Measurements from ENCODE around the gene RASSF4.

GRCh38 chr10:44946205-44946604 is 13.4 kb upstream of the RASSF4 start:
- TF ChIP-seq, protein P1, sequence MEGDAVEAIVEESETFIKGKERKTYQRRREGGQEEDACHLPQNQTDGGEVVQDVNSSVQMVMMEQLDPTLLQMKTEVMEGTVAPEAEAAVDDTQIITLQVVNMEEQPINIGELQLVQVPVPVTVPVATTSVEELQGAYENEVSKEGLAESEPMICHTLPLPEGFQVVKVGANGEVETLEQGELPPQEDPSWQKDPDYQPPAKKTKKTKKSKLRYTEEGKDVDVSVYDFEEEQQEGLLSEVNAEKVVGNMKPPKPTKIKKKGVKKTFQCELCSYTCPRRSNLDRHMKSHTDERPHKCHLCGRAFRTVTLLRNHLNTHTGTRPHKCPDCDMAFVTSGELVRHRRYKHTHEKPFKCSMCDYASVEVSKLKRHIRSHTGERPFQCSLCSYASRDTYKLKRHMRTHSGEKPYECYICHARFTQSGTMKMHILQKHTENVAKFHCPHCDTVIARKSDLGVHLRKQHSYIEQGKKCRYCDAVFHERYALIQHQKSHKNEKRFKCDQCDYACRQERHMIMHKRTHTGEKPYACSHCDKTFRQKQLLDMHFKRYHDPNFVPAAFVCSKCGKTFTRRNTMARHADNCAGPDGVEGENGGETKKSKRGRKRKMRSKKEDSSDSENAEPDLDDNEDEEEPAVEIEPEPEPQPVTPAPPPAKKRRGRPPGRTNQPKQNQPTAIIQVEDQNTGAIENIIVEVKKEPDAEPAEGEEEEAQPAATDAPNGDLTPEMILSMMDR (IDR thresholded peaks at IDR 0.05): no peak
- no peak for TF ChIP-seq POLR2A (IDR thresholded peaks at IDR 0.05)

All from breast epithelium (tissue), 3 donors.